DMS114 treated with DMSO at 0.1 percent for 48 hours (cell line): ENCODE results near the gene PRXL2B.

Source experiments
- DNase-seq: peaks from one replicate; lab custom pipeline; 2025; ENCODE audit not compliant: unreplicated experiment; lab: John Stamatoyannopoulos, UW

PRXL2B gene

GRCh38 chr1:2596530-2597333, 10.2 kb downstream of the PRXL2B start:
- DNase-seq = no peak

- DNase-seq = no peak
Measured at GRCh38 chr1:2597441-2598328, 11.1 kb downstream of the PRXL2B start.

- no peak for DNase-seq
Measured at GRCh38 chr1:2598329-2598931, 11.9 kb downstream of the PRXL2B start.

GRCh38 chr1:2601721-2602303, 15.2 kb downstream of the PRXL2B start:
- DNase-seq = no peak

- DNase-seq = no peak
Measured at GRCh38 chr1:2602311-2602835, 15.8 kb downstream of the PRXL2B start.

GRCh38 chr1:2602866-2603520, 16.4 kb downstream of the PRXL2B start:
- DNase-seq = no peak

- no peak for DNase-seq
Measured at GRCh38 chr1:2603521-2604155, 17.1 kb downstream of the PRXL2B start.

- no peak for DNase-seq
Measured at GRCh38 chr1:2604156-2604843, 17.7 kb downstream of the PRXL2B start.

- no peak for DNase-seq
Measured at GRCh38 chr1:2604844-2605508, 18.4 kb downstream of the PRXL2B start.

- DNase-seq = no peak
Measured at GRCh38 chr1:2605509-2606395, 19.2 kb downstream of the PRXL2B start.

GRCh38 chr1:2606396-2606880, 19.9 kb downstream of the PRXL2B start:
- no peak for DNase-seq

GRCh38 chr1:2606881-2607621, 20.5 kb downstream of the PRXL2B start:
- no peak for DNase-seq

- no peak for DNase-seq
Measured at GRCh38 chr1:2607641-2608091, 21.1 kb downstream of the PRXL2B start.

- no peak for DNase-seq
Measured at GRCh38 chr1:2609319-2610035, 22.9 kb downstream of the PRXL2B start.

GRCh38 chr1:2610036-2610959, 23.7 kb downstream of the PRXL2B start:
- DNase-seq = no peak
